Activated CD8-positive, alpha-beta memory T cell treated with anti-CD3 and anti-CD28 coated beads for 1 hour (primary cell): Measurements from ENCODE around the gene BLOC1S1.

Source experiments
- DNase-seq, 2 donors: peaks; one replicate each; pipeline ENCODE4 v3.0.0-alpha.2; 2020; ENCODE audit warnings: low read depth in 1 of 2; ENCODE audit errors: extremely low read depth in 1 of 2

Gene BLOC1S1

DNA sequence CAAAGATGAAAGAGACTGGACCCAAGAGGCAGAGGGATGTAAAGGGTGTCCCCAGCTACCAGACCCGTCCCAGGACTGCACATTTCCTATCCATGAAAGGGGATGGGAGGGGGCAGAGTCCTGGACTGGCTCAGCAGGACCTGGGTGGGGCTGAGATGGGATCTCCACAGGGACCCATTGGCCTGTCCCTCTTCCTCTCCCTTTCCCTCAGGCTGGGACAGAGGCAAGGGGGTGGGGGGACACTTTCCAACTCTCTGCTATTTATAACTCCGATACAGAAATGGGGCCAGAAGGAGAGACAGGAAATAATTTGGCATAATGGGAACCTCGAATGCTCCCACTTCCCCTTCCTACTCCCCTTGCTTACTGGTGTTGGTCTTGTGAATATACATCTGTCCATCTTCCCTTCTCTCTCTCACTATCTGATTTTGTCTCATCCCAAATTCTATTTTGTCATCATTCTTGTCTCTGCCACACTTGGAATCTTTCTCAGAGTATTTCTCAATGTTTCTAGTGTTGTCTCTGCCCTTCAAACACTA is 7.1 kb upstream of the BLOC1S1 start:
- no peak for DNase-seq

DNA sequence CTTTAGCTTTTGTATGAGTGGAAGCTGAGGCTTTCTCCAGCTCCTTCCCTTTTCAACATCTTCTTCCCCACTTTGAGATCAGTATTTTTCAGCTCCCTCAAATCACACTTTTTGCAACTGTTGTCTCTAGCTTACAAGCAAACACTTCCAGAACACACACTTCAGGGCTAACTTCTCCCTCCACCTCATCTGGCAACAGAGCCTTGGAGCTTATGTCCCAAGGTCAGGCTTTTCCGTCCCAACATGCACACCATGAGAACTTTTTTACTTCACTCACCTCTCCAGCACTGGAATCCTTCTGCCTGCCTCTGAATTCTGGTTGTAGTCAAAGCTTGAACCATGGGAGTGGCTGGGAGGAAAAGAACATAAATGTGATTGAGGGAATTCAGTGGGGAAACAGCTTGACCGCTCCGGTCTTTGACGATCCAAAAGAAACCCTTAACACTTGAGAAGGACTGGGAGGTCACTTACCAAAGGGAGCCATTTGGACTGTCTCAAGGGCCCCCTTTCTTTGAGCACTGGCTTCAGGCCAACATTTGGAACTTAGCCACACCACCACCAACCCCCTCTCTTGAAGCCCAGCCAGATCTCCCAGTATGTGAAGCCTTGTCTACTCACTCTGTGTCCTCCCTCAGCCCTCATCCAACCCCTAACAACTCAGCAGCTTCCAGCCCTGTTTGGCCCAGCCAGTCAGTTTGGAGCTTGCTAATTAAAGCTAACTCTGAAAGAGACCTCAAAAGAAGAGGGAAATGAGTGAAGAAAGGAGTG is 3.9 kb upstream of the BLOC1S1 start:
- no peak for DNase-seq

DNA sequence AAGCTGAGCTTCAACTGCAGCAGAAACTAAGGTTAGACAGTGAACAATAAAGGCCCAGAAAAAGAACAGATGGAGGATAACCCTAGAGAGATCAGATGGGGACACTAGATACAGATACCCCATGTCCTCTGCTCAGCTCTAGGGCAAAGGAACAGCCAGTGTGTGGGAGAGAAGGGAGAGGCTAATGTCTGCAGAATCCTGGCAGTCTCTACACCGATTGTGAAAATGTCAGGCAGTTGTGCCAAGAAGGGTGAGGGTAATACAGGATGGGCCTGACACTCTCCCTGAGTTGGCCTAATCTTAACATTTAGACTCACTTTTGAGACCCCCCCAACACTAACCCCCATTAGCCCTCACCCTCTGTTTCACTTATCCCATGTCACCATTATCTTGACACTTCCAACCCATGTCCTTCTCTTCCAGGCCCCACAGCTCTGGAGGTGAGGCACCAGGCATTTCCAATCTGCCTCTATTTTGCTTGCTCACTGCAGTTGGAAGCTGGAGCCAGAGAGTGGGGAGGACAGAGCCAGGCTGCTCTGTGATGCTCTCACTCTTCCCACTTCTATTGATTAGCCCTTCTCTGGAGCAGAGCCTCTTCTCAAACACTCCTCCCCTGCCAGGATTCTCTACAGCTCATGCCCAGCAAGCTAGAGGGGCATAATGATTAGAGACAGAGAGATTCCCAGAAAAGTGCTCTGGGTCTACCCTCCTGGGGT is 3.0 kb upstream of the BLOC1S1 start:
- no peak for DNase-seq

DNA sequence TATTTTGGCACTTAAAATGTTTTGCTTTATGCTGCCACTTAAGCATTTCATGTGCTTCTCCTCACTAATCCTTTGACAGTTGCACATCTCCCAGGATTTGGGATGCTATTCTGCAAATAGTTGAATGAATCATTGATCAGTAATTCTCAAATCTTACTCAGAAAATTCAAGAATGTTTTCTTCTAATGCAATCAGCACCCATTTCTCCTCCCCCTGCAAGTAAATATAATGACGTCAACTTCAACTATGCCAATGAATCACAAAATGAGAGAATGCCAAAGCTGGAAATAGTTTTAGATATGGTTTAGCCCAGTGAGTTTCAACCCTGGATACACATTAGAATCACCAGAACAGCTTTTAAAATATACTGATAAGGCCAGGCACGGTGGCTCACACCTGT is 2.1 kb upstream of the BLOC1S1 start:
- no peak for DNase-seq

DNA sequence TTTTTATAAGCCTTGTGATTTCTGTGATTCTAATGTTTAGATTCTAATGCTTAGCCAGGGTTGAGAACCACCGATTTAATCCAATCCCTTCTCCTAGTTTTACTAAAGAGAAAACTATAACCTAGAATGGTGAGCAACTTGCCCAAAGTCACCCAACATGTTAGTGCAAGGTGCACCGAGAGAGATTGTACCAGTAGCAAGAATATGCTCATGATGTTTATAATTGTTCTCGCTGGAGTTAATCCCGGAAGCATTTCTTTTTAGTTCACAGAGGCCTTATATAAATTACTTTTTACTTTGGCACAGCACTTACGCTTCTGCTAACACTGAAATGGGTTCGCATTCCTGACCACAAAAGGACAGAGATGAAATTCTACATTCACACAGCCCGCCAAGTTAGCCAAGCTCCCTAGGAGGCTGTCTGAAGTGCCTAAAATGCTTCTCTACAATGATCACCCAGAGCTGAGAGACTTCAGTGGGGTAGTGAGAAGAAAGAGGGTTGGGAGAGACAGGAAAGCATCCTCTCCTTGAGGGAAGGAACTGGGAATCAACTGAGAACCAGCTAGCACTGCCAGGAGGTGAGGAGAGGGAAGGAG is 579 bp upstream of the BLOC1S1 start:
- DNase-seq, result no peak

DNA sequence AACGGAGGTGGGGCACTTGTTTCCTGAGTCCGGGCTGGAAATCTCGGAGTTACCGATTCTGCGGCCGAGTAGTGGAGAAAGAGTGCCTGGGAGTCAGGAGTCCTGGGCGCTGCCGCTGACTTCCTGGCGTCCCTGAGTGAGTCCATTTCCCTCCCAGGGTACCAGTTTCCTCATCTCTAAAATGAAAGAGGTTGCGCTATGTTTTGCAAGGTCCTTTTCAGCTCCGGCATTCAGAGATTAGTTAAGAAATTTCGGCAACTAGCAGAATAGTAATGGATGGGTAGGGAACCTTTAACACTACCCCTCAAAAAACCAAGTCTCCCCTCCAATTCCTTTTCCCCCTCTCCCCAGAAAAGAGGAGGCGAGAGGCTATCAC is 724 bp downstream of the BLOC1S1 start:
- no peak for DNase-seq

DNA sequence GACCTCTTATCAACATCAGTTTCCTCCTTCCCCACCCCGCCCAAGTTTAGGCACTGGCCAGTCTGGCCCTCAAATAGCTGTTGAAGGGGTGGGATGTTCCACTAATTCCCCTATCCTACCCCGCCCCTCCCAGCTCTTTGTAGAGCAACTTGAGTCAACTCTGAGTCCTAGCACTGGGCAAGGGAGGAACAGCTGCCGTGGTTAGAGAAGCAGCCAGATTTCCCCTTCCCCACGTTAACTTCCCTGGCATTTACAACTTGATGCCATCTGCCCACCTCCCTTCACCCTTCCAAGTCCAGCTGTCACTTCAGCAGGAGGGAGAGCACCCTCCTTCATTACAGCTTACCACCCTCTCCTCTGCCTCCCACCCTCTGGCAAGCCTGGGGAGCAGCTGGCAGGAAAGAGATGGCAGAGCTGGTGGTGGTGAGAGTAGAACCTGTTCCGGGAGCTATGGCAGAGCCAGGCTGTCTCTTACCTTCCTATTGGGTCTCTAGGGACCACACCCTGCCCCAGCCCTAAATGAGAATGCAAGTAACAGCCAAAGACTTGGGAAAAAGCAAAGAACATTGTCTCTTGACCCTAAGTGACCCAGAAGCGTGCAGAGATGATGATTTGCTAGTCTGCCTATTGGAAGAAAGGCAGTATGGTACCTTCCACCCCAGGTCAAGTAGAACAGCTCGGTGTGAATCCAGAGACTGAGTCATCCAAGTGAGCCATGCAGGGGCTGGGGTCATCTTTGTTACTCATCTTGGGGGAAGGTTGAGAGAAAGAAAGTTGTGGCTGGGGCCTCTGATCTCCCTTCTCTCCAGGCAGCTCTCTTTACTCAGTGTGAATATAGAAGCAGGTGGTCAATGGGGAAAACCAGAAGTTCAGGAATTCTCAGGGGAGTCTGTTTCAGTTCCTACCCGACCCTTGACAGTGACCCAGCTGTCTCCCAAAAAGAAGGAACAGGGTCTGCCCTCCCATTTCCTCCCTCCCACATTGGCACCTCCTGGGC is 1.5 kb downstream of the BLOC1S1 start:
- no peak for DNase-seq

DNA sequence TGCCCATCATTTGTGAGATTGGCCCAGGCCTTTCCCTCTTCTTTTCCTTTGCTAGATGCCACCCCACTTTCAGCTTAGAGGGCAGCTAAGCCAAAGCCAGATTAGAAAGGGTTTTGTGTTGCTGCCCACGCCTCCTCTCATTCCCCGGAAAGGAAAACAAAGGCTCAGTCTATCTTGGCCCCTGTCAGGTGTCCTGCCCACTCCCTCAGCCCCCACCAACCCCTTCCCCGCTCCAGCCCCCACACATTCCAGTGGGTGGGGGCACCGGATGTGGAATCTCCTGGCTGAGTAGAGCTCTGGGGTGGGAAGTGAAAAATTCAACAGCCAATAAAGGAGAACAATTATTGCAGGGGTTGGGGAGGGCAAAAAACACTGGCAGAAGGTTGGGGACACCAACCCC is 2.2 kb downstream of the BLOC1S1 start:
- no peak for DNase-seq

DNA sequence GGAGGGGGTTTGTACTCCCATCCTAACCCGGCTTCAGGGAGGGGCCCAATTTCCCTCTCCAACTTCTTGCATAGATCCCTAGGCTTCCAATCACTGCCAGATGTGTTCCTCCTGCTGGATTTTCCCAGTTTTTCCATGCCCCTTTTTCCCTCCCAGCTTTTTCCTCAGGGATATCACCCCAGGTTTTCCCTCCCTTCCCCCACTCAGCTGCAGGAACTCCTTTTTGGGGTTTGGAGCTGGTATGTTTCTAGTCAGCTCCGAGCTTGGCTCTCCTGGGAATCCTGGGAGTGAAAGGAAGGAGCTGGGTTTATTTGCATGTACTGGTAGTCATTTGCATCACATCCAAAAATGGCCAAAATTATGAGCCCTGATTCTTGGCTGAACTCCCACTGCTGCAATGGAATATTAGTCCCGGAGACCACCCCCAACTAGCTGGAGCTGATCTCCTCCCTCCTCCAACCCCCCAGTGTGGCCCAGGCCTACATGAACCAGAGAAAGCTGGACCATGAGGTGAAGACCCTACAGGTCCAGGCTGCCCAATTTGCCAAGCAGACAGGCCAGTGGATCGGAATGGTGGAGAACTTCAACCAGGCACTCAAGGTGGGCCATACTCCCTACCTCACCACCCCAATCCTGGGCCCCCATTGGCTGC is 2.9 kb downstream of the BLOC1S1 start:
- DNase-seq, result no peak

DNA sequence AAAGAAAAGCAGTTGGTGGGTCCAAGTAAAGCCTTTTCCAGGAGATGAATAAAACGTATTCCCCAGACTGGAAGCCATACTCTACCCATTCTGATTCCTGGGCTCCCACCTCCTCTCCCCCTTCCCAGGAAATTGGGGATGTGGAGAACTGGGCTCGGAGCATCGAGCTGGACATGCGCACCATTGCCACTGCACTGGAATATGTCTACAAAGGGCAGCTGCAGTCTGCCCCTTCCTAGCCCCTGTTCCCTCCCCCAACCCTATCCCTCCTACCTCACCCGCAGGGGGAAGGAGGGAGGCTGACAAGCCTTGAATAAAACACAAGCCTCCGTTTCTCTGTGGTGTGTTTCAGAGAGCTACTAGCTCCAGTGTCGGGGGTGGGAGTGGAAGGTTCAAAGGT is 3.5 kb downstream of the BLOC1S1 start:
- no peak for DNase-seq

DNA sequence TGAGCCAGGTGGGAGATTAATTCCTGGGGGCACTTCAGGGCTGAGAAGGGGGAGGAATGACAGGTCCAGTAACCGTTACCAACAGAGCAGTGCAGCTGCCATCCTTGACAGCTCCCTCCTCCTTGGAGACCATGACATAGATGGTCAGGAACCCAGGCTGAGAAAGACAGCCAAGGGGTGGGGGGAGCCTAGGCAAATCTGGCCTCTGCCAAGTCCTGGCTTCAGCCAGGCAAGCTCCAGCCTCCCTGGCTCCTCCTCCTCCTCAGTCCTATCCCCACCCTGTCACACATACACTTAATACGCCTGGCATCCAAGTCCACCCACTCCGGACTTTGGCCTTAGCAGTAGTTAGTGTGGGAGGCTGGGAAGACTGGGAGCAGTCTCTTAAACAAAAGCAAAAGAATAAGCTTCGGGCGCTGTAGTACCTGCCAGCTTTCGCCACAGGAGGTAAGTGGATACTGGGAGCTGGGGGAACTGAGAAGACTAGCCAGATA is 4.3 kb downstream of the BLOC1S1 start, which contains the start of gene RDH5:
Gene RDH5 (plus strand): TSS at position 323 of the 494 bp plus-strand sequence. CDS start 792 bp downstream, outside the sequence.
- no peak for DNase-seq

DNA sequence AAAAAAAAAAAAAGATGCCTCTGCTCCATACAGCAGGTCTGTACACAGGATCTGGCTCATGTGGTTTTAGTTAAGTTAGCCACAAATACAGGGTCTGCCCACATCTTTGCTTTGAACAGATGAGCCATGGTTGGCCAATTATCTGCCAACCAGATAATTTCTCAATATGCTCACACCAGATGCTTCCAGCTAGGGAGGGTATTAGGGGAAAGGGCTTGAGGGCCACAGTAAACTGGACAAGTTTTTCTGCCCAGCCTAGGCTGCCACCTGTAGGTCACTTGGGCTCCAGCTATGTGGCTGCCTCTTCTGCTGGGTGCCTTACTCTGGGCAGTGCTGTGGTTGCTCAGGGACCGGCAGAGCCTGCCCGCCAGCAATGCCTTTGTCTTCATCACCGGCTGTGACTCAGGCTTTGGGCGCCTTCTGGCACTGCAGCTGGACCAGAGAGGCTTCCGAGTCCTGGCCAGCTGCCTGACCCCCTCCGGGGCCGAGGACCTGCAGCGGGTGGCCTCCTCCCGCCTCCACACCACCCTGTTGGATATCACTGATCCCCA is 5.1 kb downstream of the BLOC1S1 start:
- DNase-seq, result no peak

DNA sequence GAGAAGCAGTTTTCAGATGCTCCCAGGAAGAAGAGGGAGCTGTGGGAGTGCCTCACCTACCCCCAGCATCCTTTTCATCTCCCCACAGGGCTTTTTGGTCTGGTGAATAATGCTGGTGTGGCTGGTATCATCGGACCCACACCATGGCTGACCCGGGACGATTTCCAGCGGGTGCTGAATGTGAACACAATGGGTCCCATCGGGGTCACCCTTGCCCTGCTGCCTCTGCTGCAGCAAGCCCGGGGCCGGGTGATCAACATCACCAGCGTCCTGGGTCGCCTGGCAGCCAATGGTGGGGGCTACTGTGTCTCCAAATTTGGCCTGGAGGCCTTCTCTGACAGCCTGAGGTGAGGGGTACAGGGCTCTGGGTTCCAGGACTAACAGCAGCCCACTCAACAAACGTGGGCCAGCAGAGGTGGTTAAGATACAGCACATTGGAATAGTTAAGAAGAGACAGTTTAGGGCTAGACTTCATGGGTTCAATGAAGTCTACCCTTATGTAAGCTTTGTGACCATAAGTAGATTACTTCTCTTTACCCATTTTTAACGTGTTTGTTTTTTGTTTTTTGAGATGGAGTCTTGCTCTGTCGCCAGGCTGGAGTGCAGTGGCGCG is 5.9 kb downstream of the BLOC1S1 start:
- no peak for DNase-seq

DNA sequence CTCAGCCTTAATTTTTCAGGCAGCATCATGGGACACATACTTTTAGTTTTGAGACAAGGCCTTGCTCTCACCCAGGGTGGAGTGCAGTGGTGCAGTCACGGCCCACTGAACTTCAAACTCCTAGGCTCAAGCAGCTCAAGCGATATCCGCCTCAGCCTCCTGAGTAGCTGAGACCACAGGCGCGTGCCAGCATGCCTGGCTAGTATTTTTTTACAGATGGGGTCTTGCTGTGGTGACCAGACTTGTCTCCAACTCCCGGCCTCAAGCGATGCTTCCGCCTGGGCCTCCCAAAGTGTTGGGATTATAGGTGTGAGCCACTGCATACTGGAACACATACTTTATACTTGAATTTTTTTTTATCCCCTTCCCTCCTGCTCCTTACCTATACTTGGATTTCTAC is 7.1 kb downstream of the BLOC1S1 start:
- no peak for DNase-seq

DNA sequence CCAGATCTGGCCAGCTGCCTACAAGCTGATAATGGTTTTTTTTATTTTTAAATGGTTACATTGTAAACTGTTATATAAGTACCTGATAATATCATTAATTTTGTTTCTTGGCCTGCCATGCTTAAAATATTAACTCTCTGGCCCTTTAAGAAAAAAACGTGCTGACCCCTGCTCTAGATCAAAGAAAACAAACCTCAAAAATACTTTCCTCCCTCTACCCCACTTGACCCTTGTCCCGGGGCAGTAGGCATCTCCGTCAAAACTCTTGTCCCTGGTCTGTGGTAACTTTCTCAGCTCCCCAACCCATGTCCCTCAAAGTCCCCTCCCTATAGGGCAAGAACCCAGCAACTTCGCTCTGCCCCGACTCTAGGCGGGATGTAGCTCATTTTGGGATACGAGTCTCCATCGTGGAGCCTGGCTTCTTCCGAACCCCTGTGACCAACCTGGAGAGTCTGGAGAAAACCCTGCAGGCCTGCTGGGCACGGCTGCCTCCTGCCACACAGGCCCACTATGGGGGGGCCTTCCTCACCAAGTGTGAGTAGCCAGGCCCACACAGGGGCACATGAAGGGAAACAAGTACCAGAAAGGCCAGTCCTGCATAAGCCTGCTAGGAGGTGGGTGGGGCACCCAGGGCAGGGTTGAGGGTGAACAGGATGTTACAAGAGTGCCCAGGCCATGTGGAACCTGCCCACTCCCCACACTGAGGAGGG is 7.8 kb downstream of the BLOC1S1 start:
- DNase-seq, result no peak

DNA sequence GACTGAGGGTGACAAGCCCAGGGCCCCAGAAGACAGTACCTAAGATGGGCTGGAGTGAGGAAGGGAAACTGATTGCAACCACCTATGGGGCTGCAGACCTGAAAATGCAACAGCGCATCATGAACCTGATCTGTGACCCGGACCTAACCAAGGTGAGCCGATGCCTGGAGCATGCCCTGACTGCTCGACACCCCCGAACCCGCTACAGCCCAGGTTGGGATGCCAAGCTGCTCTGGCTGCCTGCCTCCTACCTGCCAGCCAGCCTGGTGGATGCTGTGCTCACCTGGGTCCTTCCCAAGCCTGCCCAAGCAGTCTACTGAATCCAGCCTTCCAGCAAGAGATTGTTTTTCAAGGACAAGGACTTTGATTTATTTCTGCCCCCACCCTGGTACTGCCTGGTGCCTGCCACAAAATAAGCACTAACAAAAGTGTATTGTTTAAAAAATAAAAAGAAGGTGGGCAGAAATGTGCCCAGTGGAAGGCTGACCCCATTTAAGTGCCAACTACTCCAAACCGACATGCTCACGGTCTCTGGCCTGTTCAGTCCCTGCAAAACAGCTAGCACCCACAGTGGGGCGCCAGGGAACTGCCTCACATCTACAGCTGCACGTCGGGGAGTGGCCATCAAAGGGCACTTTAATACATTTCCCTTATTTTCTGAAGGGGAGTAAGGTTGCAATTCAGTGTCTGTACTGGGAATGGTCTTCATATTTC is 8.5 kb downstream of the BLOC1S1 start:
- DNase-seq, result peak in 1 of 2 donors; percentile 37

DNA sequence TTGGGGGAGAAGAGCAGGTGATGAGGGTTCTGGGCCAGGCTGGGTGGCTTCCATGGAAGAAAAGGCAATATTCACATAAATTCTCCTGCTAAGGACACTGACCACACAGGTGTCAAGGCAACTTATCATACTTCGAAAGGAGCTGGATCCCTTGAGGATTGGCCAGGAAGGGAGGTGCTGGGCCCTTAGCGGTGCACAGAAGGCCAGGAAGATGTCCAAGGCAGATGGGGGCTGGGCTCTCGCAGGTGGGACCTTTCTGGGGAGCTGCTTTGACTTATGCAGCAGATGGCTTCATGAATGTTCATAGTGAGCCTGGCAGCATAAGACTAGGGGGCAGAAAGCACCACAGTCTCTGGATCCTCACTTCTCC is 9.1 kb downstream of the BLOC1S1 start:
- no peak for DNase-seq

DNA sequence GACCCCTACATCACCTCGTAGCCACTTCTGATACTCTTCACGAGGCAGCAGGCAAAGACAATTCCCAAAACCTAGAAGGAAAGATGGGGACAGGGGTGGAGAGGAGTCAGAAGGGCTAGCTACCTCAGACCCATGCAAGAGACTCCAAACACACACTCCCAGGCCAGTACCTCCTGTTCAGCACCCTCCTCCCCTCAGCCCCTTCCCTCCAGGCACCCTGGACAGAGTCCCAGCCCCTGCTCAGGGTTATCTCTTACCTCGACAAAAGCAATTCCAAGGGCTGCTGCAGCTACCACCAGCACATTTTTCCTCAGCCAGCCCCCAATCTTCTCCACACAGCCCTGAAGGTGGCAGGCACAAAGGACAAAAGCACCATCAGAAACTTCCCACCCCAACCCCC is 9.7 kb downstream of the BLOC1S1 start:
- no peak for DNase-seq
